ENCODE results near the gene BRCA2. TPM values are rescaled to one million over a fixed set of nuclear protein-coding genes. Genes with fewer than 3 reads are reported as not detected.

BRCA2 gene
- total and polyA plus RNA-seq, 2 experiments from 2014 or later: 3.3 to 5.2 TPM

- Histone ChIP-seq H3K36me3 (no peaks in the 10 kb centered on the region), H3K4me1 (ENCODE audit: low read depth) (no peaks in the 10 kb centered on the region), H3K27me3 (no peaks in the 10 kb centered on the region), H3K9me3 (ENCODE audit: low read depth) (no peaks in the 10 kb centered on the region), H3K27ac (no peak overlapping the region), H3K4me3 (no peak overlapping the region)
- no peak for DNase-seq (ENCODE audit: low read depth in 1 of 2, low spot score in 1 of 2)
- no peak for TF ChIP-seq CTCF (IDR thresholded peaks at IDR 0.05; ENCODE audit: low read depth, low read length)
Observed at GRCh38 chr13:32376642-32377415, 61.5 kb downstream of the BRCA2 start.

GRCh38 chr13:32378012-32378411, 62.7 kb downstream of the BRCA2 start:
- H3K4me1 ChIP-seq (ENCODE audit: low read depth): no peaks in the 10 kb centered on the region
- no peaks in the 10 kb centered on the region for H3K9me3 ChIP-seq (ENCODE audit: low read depth)
- DNase-seq (ENCODE audit: low read depth in 1 of 2, low spot score in 1 of 2): peak in 1 of 2 donors; percentile 11
- H3K27ac ChIP-seq: no peak overlapping the region
- H3K36me3 ChIP-seq: no peaks in the 10 kb centered on the region
- H3K27me3 ChIP-seq: no peaks in the 10 kb centered on the region
- no peak for TF ChIP-seq CTCF (IDR thresholded peaks at IDR 0.05; ENCODE audit: low read depth, low read length)
- no peak overlapping the region for H3K4me3 ChIP-seq

- H3K36me3 ChIP-seq: no peaks in the 10 kb centered on the region
- TF ChIP-seq CTCF (IDR thresholded peaks at IDR 0.05; ENCODE audit: low read depth, low read length): peak; percentile 78
- no peaks in the 10 kb centered on the region for H3K4me1 ChIP-seq (ENCODE audit: low read depth)
- no peak overlapping the region for H3K4me3 ChIP-seq
- no peaks in the 10 kb centered on the region for H3K9me3 ChIP-seq (ENCODE audit: low read depth)
- no peaks in the 10 kb centered on the region for H3K27me3 ChIP-seq
- peak; percentile 49 to 67 for DNase-seq (ENCODE audit: low read depth in 1 of 2, low spot score in 1 of 2)
- H3K27ac ChIP-seq: no peak overlapping the region
Observed at GRCh38 chr13:32381539-32381938, 66.2 kb downstream of the BRCA2 start.

- no peaks in the 10 kb centered on the region for H3K9me3 ChIP-seq (ENCODE audit: low read depth)
- no peak for DNase-seq (ENCODE audit: low read depth in 1 of 2, low spot score in 1 of 2)
- TF ChIP-seq CTCF (IDR thresholded peaks at IDR 0.05; ENCODE audit: low read depth, low read length): no peak
- H3K4me1 ChIP-seq (ENCODE audit: low read depth): no peaks in the 10 kb centered on the region
- no peaks in the 10 kb centered on the region for H3K36me3 ChIP-seq
- H3K4me3 ChIP-seq: no peak overlapping the region
- H3K27ac ChIP-seq: no peak overlapping the region
- H3K27me3 ChIP-seq: no peaks in the 10 kb centered on the region
Observed at GRCh38 chr13:32383836-32384618, 68.7 kb downstream of the BRCA2 start.

- no peak for DNase-seq (ENCODE audit: low read depth in 1 of 2, low spot score in 1 of 2)
- Histone ChIP-seq H3K4me3 (no peak overlapping the region), H3K4me1 (ENCODE audit: low read depth) (no peaks in the 10 kb centered on the region), H3K36me3 (no peaks in the 10 kb centered on the region), H3K27me3 (no peaks in the 10 kb centered on the region), H3K27ac (no peak overlapping the region), H3K9me3 (ENCODE audit: low read depth) (no peaks in the 10 kb centered on the region)
- TF ChIP-seq CTCF (IDR thresholded peaks at IDR 0.05; ENCODE audit: low read depth, low read length): no peak
Observed at GRCh38 chr13:32384702-32385101, 69.4 kb downstream of the BRCA2 start.

All from cardiac muscle cell (in vitro differentiated cells and primary cell).